NB4 (cell line): ENCODE data around the gene MALAT1.

Experiments used
- CTCF ChIP-seq: IDR thresholded peaks from one replicate; pipeline ENCODE4 v1.5.1; 2012; ENCODE audit warnings: low read depth, low read length
- MAX ChIP-seq: IDR thresholded peaks from 2 replicates; pipeline ENCODE4 v1.6.1; 2011; ENCODE audit warnings: low read depth, low read length
- POLR2A ChIP-seq: IDR thresholded peaks from 2 replicates; pipeline ENCODE4 v1.6.1; 2011; ENCODE audit warnings: mild to moderate bottlenecking; ENCODE audit not compliant: insufficient read length; ENCODE audit errors: extremely low read depth

GRCh38 chr11:65516135-65516968 is 17.5 kb downstream of the MALAT1 start:
- no peak for TF ChIP-seq CTCF
- no peak for TF ChIP-seq POLR2A
- no peak for TF ChIP-seq MAX
